WERI-Rb-1 (cell line): ENCODE results near the gene UBL4A.

Experiments used
- DNase-seq: peaks from one replicate; pipeline ENCODE4 v3.0.0-alpha.2; 2020
- H3K27ac ChIP-seq: fragments of 250-450 bp; sonication (Bioruptor Pico); 2 replicates; pipeline ENCODE4 v1.5.1; 2020; ENCODE audit warnings: mild to moderate bottlenecking, moderate library complexity
- H3K27me3 ChIP-seq: fragments of 250-450 bp; sonication (Bioruptor Pico); 2 replicates; pipeline ENCODE4 v1.5.1; 2021; ENCODE audit warnings: mild to moderate bottlenecking, low read depth, moderate library complexity; ENCODE audit not compliant: insufficient read depth, severe bottlenecking
- H3K36me3 ChIP-seq: fragments of 250-450 bp; sonication (Bioruptor Pico); 2 replicates; pipeline ENCODE4 v1.5.1; 2020; ENCODE audit warnings: mild to moderate bottlenecking, moderate library complexity
- H3K4me3 ChIP-seq: 2 replicates; pipeline ENCODE4 v1.5.1; 2011; ENCODE audit warnings: low read depth, mild to moderate bottlenecking, control low read depth, low read length
- H3K9me3 ChIP-seq: fragments of 250-450 bp; sonication (Bioruptor Pico); 2 replicates; pipeline ENCODE4 v1.5.1; 2021; ENCODE audit warnings: mild to moderate bottlenecking, moderate library complexity; ENCODE audit not compliant: severe bottlenecking
- CTCF ChIP-seq: IDR thresholded peaks from 2 replicates; pipeline ENCODE4 v1.5.1; 2011; ENCODE audit warnings: low read depth, mild to moderate bottlenecking, control low read depth, inconsistent platforms, low read length

The UBL4A gene

GRCh38 chrX:154530286-154530685, 43.9 kb upstream of the UBL4A start:
- peaks cover 51% of the 10 kb centered on the region for H3K36me3 ChIP-seq
- H3K27ac ChIP-seq: no peak overlapping the region
- H3K4me3 ChIP-seq: no peak overlapping the region
- TF ChIP-seq CTCF: no peak
- DNase-seq: no peak
- peaks cover 3% of the 10 kb centered on the region for H3K9me3 ChIP-seq
- H3K27me3 ChIP-seq: peaks cover 23% of the 10 kb centered on the region

GRCh38 chrX:154529206-154529612, 42.8 kb upstream of the UBL4A start:
- peaks cover 20% of the 10 kb centered on the region for H3K27me3 ChIP-seq
- no peak for TF ChIP-seq CTCF
- H3K27ac ChIP-seq: 0 out of 2 replicates have a peak overlapping the region, but pooled peaks have one; percentile 8
- H3K9me3 ChIP-seq: peaks cover 3% of the 10 kb centered on the region
- H3K4me3 ChIP-seq: no peak overlapping the region
- H3K36me3 ChIP-seq: peaks cover 42% of the 10 kb centered on the region
- DNase-seq: no peak

- peak overlapping the region; percentile 74 for H3K27ac ChIP-seq
- H3K4me3 ChIP-seq: peak overlapping the region; percentile 33
- peaks cover 6% of the 10 kb centered on the region for H3K9me3 ChIP-seq
- H3K36me3 ChIP-seq: peaks cover 21% of the 10 kb centered on the region
- H3K27me3 ChIP-seq: peaks cover 24% of the 10 kb centered on the region
- TF ChIP-seq CTCF: peak; percentile 79
- DNase-seq: peak; percentile 93
Observed at GRCh38 chrX:154526901-154527675, 40.7 kb upstream of the UBL4A start.

GRCh38 chrX:154525606-154526490, 39.4 kb upstream of the UBL4A start:
- Histone ChIP-seq H3K27ac (peak overlapping the region; percentile 74), H3K36me3 (peaks cover 15% of the 10 kb centered on the region), H3K27me3 (peaks cover 22% of the 10 kb centered on the region), H3K9me3 (peaks cover 6% of the 10 kb centered on the region), H3K4me3 (no peak overlapping the region)
- no peak for DNase-seq
- no peak for TF ChIP-seq CTCF

DNA sequence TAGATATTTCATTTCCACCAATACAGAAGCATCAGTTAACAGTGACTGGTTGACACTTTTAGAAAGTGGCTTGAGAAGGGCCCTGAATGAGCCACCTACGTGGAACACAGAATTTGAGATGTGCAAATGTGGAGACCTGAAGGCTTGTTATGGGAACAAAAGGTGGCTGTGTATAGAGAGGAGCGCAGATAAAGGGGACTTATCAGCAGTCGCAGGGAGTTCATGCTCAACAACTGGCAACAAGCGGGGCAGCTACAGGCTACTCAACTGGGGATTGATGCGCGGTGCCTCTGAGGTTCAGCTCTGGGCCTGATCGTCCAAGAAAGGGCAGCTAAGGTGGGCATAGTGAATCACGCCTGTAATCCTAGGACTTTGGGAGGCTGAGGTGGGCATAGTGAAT, 33.0 kb upstream of the UBL4A start:
- DNase-seq: no peak
- H3K9me3 ChIP-seq: peaks cover 6% of the 10 kb centered on the region
- no peaks in the 10 kb centered on the region; the same call in 1 of the 2 replicates for H3K36me3 ChIP-seq
- H3K27me3 ChIP-seq: peaks cover 7% of the 10 kb centered on the region
- no peak overlapping the region for H3K4me3 ChIP-seq
- TF ChIP-seq CTCF: no peak
- H3K27ac ChIP-seq: no peak overlapping the region
